HG03025 (cell line): Measurements from ENCODE around the gene PKIB.
"Not testable (repeated sequence)": the region's sequence is repeated elsewhere in the genome, so short reads cannot be mapped to it uniquely, and the experiment has no call there.

Experiments used
- ATAC-seq: cut with Tn5 transposase; IDR thresholded peaks from one replicate; pipeline ENCODE4 v1.9.1; 2021; ENCODE audit warnings: mild to moderate bottlenecking, moderate library complexity; ENCODE audit not compliant: unreplicated experiment, low FRiP score

The PKIB gene, protein sequence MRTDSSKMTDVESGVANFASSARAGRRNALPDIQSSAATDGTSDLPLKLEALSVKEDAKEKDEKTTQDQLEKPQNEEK

DNA sequence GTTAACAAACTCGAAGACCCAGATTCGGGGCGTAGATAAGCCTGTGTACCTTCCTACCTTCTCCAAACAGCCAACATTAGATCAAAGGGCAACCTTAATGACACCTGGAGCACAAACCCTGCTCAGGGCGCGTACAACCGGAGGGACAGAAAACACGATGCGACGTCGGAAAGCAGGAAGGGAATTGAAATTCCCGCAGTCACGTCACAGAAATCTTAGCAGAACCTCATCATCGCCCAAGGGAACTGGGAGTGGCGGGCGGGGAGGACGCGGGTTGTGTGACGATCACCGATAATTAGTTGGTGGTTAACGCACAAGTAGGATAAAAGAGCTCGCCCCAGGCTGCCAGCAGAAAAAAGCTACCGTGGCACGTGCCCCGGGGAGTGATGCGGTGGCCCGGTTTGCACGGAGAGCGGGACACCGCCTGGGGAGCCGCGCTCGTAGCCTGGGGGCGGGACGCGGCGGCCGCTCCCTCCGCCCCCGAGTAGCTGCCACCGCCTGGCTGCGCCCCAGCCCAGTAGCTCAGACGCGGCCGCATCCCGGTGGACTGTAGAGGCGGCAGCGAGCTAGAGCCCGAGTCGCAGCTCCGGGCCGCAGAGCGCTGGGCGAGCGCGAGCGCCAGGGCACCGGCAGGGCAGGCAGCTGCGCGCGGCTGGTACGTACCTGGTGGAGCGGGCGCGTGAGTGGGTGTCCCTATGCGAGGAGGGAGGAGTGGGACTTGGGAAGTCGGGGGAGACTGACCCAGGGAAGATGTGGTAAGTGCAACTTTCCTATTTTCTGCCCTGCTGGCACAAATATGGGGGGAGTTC is at the start of gene PKIB:
PKIB (plus strand) TSS at position 525 of the 809 bp plus-strand sequence. CDS start 107,390 bp downstream, outside the sequence.
- peak; percentile 88 for ATAC-seq

DNA sequence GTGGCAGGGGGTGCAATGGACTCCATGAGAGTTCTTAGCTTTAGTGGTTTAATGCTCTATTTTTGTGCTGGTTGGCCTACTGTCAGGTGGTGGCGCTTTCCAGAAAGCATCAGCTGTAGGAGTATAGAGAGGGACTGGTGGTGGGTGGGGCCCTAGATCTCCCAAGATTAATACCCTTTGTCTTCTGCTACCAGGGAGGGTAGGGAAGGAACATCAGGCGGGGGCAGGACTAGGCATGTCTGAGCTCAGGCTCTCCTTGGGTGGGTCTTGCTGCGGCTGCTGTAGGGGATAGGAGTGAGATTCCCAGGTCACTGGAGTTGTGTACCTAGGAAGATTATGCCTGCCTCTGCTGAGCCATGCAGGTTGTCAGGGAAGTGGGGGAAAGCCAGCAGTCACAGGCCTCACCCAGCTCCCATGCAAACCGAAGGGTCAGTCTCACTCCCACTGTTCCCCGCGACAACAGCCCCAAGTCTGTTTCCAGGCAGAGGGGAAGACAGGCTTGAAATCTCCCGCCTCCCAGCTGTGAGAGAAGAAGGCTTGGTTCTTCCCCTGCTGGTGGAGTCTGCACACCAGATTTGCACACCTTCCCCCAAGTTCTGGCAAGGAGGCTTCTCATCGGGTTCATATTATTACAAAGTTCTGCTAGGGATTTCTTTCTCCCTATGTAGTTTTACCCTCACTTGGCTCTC is 46.7 kb upstream of the PKIB start:
- no peak for ATAC-seq

DNA sequence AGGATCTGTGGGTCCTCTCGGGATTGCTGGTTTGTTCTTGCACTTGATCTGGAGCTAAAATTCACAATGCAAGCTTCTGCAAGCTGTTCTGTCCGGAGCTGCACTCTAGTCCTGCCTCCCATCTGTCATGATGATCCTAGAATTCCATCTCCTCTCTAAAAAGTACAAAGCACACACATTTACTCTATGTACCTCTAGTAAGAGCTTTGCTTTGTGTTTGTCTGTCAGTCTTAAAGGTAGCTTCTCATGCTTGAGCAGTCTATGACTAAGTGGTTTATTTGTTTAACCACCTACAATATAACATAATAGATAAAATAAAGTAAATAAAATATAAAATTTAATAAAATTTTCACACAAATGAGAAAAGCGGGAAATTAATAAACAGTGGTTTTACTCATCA is 46.0 kb upstream of the PKIB start:
- no peak for ATAC-seq

DNA sequence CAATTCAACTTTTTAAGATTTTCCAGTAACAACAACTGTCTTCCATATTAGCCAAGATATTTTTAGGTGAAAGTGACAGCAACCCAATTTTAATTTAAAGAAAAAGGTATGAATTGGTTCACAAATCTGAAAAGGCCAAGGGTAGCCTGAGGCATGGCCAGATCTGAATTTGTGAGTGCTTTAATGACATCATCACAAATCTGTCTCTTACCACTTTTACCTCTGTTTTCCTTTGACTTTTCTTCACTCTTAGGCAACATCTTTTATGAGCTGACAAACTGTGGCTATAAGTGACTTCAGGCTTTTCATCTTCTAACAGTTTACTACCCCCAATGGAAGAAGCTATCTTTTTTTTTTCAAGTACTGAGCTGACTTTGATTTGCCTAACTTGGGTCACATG is 44.5 kb upstream of the PKIB start:
- no peak for ATAC-seq

DNA sequence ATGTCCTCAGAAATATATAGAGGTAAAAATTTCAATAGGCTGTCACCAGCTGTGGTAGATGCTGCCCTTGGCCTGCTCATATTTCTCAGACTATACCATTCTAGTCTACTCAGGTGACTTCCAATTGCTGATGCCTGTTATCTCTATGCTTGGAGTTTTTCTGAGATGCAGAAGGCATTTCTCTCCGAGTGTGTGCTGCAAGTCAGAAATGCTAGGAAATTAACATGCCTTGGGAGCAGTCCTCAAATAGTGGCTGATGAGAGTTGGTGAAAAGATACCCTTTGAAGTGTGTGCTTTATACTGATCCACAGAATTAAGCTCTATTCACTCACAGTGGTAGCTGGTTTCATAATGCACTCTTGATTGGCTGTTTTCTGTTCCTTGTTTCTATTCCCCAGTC is 43.2 kb upstream of the PKIB start:
- no peak for ATAC-seq

DNA sequence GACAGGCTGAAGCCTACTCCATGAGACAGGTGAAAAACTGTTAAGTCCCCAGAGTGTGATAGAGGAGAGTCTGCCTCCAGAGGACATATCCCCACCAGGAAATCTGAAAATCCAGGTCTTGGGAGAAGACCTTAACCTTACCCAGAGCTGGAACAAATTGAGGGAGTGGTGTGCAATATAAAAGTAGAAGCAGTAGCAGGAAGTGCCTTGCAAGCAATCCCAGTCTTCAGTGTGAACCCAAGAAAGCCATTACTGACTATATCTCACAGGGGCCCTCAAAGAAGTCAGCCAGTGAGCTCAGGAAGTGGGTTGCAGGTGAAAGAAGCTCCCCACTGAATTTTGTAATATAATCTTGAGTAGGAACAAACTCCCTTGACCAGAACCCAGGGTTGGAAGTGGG is 41.9 kb upstream of the PKIB start:
- no peak for ATAC-seq

DNA sequence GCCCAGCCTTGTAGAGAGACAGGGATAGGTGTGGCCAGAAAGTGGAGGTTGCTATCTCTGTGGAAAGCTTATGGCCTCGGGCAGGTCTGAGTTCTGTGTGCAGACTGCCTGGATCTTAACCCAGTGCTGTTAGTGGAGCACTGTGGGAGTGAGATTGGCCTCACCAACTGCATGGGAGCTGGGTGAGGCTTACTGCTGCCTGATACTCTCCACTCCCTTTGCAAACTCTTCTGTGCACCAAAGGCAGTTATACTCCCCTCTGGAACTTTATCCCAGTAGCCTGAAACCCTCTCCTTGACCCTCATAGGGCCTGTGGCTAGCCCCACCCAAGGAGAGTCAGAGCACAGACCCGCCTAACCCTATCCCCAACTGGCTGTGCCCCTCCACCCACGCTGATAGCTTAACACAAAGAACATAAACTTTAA is 41.4 kb upstream of the PKIB start:
- ATAC-seq: no peak

DNA sequence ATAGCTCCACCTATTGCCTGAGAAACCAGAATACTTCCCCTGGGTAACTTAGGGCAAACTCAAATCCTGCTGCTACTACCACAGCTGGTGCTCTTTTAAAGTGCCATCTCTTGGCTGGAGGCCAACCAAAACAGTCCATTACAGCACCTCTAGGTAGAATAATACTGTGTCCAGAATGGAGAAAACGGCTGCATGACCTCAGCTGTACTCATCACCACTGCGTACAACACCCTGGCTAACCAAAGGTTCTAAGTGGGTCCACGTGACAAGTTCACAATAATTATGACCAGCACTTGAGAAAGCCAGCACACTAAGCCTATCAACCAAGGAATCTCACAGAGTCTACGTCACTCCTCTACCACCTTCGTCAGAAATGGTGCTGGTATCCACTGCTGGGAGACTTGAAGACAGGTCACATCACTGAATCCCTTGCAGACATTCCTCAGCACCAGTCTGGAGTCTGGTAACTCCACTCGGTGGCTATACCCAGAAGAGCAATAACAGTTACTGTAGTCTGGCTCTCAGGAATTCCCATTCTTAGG is 40.9 kb upstream of the PKIB start:
- no peak for ATAC-seq

DNA sequence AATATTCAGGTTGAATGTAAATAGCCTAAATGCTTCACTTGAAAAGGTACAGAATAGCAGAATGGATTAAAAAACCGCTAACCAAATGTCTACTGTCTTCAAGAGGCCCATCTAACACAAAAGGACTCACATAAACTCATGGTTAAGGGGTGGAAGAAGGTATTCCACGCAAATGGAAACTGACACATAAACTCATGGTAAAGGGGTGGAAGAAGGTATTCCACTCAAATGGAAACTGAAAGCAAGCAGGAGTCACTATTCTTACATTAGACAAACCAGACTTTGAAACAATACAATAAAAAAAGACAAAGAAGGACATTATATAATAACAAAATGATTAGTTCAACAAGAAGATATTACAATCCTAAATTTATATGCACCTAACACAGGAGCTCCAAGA is 38.3 kb upstream of the PKIB start:
- no peak for ATAC-seq

DNA sequence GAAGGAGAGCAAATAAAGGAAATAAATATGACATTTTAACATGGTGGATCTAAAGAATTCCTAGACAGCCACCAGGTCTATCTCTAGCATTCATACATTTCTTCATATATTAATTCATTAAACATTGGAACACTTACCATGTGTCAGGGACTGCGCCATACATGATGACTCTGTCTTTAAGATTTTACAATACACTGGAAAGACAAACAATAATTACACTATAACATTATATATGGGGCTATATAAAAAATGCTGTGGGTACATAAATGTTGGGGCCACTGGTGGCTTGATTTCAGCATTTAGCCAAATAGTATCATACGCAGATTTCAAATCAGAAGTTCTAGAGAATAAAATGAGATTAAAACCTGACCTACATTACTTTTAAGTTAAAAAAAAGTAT is 33.3 kb upstream of the PKIB start:
- no peak for ATAC-seq

DNA sequence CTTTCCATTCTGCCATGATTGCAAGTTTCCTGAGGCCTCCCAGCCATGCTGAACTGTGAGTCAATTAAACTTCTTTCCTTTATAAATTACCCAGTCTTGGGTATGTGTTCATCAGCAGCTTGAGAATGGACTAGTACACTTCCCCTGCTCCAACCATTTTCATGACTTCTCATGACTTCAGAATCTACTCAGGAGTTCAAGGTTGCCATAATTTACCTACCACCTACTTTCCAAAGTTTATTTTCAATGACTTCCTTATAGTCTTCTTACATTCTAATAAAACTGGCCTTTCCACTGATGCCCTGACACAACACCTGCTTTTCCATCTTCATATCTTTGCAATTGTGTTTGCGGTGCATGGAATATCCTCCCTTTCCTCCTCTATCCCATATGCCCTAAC is 31.2 kb upstream of the PKIB start:
- no peak for ATAC-seq

DNA sequence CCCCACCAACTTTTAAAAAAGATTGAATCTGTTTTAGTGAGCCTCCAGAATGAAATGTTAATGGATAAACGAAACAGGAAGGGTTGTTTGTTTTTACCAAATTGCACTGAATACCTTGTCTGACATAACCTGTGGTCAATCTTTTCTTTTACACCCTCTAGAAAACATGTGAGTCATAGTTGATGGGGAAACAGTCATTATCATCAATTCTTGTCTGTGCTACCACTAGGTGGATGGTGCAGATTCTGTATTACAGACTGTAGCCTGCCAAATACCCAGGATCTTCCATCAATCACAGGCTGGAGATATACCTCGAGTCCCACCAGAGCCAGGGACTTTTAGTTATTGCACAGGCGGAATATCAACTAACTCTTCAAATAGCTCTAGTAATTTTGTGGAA is 29.5 kb upstream of the PKIB start:
- no peak for ATAC-seq

DNA sequence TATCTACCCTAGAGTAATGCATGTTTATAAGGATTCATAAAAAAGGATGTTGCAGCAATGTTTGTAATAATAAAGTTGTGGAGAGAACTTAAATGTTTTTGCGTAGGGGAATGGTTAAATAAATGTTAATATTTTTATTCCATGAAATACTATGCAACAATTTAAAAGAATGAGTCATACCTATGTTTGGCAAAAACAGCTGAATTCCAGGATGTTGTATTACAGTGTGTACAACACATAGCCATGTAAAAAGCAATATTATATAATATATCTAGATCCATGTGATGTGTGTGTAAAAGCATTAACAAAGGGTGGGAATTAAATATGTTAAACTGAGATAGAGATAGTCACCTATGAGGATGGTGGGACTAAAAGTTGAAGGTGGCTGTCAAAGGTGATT is 21.1 kb upstream of the PKIB start:
- no peak for ATAC-seq

DNA sequence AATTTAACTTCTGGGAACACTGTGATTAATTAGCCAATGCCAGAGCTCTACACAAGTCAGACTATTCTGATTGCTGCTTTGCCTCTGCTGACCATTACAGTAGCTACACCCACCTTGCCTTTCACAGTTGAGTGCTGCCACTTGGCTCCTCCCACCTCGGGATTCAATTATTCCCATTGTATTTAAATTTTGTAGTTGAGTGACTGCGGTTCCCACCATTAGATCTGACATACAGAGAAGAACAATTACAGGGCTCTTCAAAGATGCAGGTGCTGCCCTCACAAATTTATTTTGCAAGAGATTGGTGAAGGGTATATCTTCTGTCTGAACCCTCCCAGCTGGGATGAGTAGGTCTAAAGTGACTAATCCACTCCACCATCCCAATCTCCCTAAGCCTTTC is 11.9 kb upstream of the PKIB start:
- not testable (repeated sequence) for ATAC-seq

DNA sequence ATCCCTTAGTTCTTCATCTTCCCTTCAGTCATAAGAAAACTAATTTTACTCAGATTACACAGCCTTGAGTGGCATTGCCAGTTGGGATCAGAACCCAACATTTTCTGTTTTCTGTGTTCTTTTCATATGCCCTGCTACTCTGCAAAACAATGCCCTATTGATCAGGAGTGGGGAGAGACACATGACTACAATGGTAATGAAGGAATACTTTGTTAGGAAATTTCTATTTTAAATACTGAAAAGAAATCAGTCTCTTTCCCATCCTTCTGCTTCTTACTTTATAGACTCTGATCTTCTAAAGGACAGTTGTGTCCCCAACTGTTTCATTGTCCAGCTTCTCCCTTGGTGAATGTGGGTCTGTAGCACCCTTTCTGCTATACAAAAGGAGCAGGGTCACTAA is 5.5 kb upstream of the PKIB start:
- no peak for ATAC-seq

DNA sequence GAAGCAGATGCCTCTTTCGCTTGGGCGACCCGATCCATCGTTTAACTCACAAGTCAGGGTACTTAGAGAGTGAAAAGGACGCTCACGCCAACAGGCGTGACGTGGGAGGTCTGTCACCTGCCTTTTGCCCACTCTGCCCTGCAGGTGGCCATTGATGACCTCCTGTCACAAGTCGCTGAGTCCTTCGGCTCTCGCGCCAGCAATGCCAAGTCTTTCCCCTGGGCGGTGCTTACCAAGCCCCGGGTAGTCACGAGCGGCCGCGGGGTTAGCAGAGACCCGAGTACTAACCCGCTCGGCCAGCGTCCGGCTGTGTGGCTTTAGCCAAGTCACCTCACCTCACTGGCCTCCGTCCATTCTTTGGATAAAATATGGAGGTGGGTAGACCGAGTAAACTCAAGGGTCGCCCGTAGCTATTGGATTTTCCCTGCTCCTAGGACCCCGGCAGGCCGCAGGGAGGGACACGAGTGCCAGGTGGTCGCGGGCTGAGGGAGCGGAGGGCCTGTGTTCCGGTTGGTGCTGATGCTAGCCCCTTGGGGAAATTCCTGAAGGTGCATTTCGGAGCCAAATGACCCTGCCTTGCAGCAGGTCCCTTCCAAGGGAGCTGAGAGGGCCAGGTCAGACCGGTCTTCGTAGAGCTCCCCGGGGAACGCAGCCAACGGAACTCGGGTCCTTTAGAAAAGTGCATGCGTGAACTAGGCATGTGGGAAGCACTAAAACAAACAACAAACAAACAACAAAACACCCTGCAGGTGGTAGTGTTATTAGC is 668 bp downstream of the PKIB start:
- peak; percentile 27 for ATAC-seq

DNA sequence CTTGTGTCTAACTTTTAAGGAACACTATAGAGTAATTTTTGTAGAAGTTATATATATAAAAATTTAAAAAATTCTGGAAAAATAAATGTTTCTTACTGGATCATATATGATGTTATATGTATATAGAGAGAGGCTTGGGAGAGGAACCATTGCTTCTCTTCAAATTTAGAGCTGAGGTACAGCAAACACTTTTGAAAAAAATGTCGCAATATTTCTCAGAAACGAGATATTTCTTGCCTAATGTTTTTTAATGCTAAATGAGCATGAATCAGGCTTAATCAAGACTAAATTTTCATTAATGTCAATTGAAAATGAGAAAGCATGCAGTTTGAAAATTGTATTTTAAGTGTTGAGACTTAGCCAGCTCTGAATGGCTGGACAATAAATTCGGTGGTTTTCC is 2.6 kb downstream of the PKIB start:
- ATAC-seq: no peak

DNA sequence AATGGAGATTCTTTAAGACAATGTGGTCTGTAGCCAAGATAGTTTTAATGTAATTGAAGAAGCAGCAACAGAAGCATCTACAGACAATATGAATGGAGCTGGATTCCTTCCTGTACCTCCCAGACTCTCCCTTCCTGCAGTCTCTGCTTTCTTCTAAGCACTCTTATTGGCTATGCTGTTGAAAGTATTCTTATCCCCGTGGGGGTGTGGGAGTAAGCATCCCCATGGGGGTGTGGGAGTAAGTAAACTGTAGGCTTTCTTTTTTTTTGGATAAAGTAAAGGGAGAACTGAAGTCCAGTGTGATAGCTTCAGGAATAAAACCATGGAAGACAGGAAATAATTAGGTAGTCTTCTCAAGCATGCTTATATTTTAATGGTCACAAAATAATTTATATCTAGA is 4.1 kb downstream of the PKIB start:
- no peak for ATAC-seq

DNA sequence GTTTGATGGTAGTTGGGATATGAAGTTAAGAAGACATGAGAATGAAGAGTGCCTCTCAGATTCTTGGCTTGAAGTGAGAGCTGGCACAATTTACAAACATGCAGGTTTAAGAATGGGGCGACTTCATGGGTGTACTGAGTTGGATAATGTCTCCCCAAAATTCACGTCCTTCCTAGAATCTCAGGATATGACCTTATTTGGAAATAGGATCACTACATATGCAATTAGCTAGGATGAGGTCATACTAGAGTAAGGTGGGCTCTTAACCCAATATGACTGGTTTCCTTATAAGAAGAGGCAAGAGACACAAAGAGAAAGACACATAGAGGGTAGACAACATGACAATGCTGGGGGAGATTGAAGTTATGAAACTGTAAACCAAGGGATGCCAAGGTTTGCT is 5.2 kb downstream of the PKIB start:
- no peak for ATAC-seq

DNA sequence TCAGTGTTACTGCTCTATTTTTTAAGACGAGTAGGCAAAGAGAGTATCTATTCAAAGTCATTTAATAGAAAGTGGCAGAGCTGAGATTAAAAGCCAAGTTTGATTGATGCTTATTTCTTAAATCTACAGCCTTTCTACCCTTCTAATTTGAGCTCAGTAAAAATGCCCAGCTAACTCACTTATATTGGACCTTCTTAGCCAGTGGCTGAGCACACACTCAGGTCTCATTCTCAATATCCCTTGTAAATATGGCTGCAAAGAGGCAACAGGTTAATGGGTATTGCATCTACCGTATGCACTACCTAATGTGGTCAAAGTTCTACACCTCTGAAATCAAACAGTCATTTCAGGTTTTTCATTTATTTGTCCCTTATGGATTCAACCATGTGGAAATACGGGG is 6.7 kb downstream of the PKIB start:
- ATAC-seq: no peak

DNA sequence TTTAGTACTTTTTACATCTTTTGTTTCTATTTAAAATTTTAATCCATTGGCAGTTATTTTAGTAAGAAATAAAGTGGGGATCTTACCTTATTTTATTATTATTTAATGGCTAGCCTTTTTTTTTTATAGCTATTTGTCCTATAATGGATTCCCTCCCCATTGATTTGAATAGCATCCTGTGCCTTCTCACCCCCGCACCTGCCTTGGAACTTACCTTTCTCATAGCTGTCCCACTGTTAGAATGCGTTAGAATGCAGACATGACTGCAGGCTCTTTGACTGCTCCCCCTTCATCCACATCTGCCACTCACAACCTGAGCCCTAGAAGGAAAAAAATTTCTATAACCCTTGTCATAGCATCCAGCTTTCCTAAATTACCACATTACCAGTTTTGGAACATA is 9.1 kb downstream of the PKIB start:
- no peak for ATAC-seq
